RWPE1 (cell line): ENCODE results near the gene PCDHA7.
"Not testable (repeated sequence)": the region's sequence is repeated elsewhere in the genome, so short reads cannot be mapped to it uniquely, and the experiment has no call there.

ENCODE experiments used
- CTCF ChIA-PET: fragments of 350-600 bp; sonication (Branson Sonifier 250); formaldehyde crosslinking; extraction: SDS; loops from one replicate; lab custom pipeline; 2021; lab: Yijun Ruan, JAX
- POLR2A ChIA-PET: fragments of 400-600 bp; formaldehyde crosslinking; extraction: SDS; loops from one replicate; lab custom pipeline; 2020; ENCODE audit warnings: antibody characterized with exemption; ENCODE audit not compliant: low non-redundant PET; lab: Yijun Ruan, JAX
- DNase-seq: peaks from one replicate; pipeline ENCODE4 v3.0.0; 2012; ENCODE audit warnings: low spot score
- H3K27ac ChIP-seq: fragments of 450-650 bp; 2 replicates; pipeline ENCODE4 v1.5.1; 2017
- CTCF ChIP-seq: fragments of 450-650 bp; conservative IDR thresholded peaks from 2 replicates; pipeline ENCODE4 v1.5.1; 2017; ENCODE audit warnings: low read depth, mild to moderate bottlenecking

The PCDHA7 gene

GRCh38 chr5:140808889-140809291 is 25.2 kb upstream of the PCDHA7 start:
- CTCF ChIA-PET, result interaction anchor here (1.6 kb wide), 1 partner anchor 13 kb away, joined by 7 read pairs; no protein-coding TSS in a partner anchor

GRCh38 chr5:140821375-140822280 is 12.4 kb upstream of the PCDHA7 start, which contains the start of gene PCDHA5:
PCDHA5 (plus strand) TSS chr5:140821613.
- no peak for DNase-seq

More at GRCh38 chr5:140808889-140809291, 25.2 kb upstream of the PCDHA7 start:
- DNase-seq, result no peak
- POLR2A ChIA-PET, result no interaction called here
- TF ChIP-seq CTCF, result no peak
- no peak overlapping the region for H3K27ac ChIP-seq

GRCh38 chr5:140822281-140822629 is 11.8 kb upstream of the PCDHA7 start:
- no peak for DNase-seq
- ChIA-PET CTCF (interaction anchor here (0.5 to 1.1 kb wide), 3 partner anchors 8 to 153 kb away, joined by 3 to 7 read pairs (median 3); no protein-coding TSS in a partner anchor), POLR2A (no interaction called here)
- TF ChIP-seq CTCF, result peak; percentile 28; the same call in 1 of the 2 replicates
- H3K27ac ChIP-seq, result no peak overlapping the region

More at GRCh38 chr5:140821375-140822280, 12.4 kb upstream of the PCDHA7 start, which contains the start of gene PCDHA5:
- ChIA-PET POLR2A (no interaction called here), CTCF (interaction anchor here (0.6 to 1.1 kb wide), 6 partner anchors 13 to 228 kb away, joined by 3 to 7 read pairs (median 3); no protein-coding TSS in a partner anchor)
- TF ChIP-seq CTCF, result peak; percentile 70
- no peak within 1 kb of the TSS for H3K27ac ChIP-seq

GRCh38 chr5:140822969-140823368 is 11.1 kb upstream of the PCDHA7 start:
- H3K27ac ChIP-seq, DNase-seq, CTCF ChIA-PET, POLR2A ChIA-PET: not testable (repeated sequence)

GRCh38 chr5:140823475-140823874 is 10.6 kb upstream of the PCDHA7 start:
- ChIA-PET POLR2A (no interaction called here), CTCF (interaction anchor here (0.6 kb wide), 1 partner anchor 60 kb away, joined by 4 read pairs; no protein-coding TSS in a partner anchor)
- DNase-seq, result no peak
- no peak for TF ChIP-seq CTCF
- no peak overlapping the region for H3K27ac ChIP-seq

GRCh38 chr5:140827704-140828361 is 6.2 kb upstream of the PCDHA7 start, which contains the start of gene PCDHA6:
PCDHA6 (plus strand) TSS chr5:140827960; CDS start chr5:140828092, 132 bp downstream.
- no peak within 1 kb of the TSS for H3K27ac ChIP-seq
- no peak for DNase-seq
- POLR2A ChIA-PET, result no interaction called here
- no peak for TF ChIP-seq CTCF
- CTCF ChIA-PET, result interaction anchor here (0.6 to 1.1 kb wide), 3 partner anchors 14 to 390 kb away, joined by 3 to 5 read pairs (median 4); no protein-coding TSS in a partner anchor
